IPS DF 6.9 (cell line): ENCODE measurements around the gene SERPINE3.

Source experiments
- DNase-seq: peaks from one replicate; pipeline ENCODE4 v3.0.0-alpha.2; 2013; ENCODE audit warnings: low read depth, low spot score
- H3K27ac ChIP-seq: one replicate; pipeline ENCODE4 v1.5.1; 2013; ENCODE audit warnings: low read length, control low read depth
- H3K27me3 ChIP-seq: 2 replicates; pipeline ENCODE4 v1.6.1; 2013; ENCODE audit warnings: mild to moderate bottlenecking, low read length; ENCODE audit not compliant: control insufficient read depth, insufficient read depth
- H3K36me3 ChIP-seq: 2 replicates; pipeline ENCODE4 v1.6.1; 2013; ENCODE audit warnings: low read length; ENCODE audit not compliant: control insufficient read depth, insufficient read depth
- H3K4me1 ChIP-seq: 2 replicates; pipeline ENCODE4 v1.6.1; 2013; ENCODE audit warnings: low read length; ENCODE audit not compliant: control insufficient read depth, insufficient read depth
- H3K4me3 ChIP-seq: 2 replicates; pipeline ENCODE4 v1.5.1; 2013; ENCODE audit warnings: mild to moderate bottlenecking, low read length
- H3K9me3 ChIP-seq: 2 replicates; pipeline ENCODE4 v1.6.1; 2013; ENCODE audit warnings: low read length, inconsistent platforms; ENCODE audit not compliant: control insufficient read depth, insufficient read depth
- WGBS: extraction: QIAGEN DNeasy Blood & Tissue Kit; methylation state at CpG from one replicate; pipeline ENCODE4 v1.1.7; 2013; ENCODE audit warnings: mixed read lengths, missing lambda C conversion rate; ENCODE audit not compliant: insufficient read length, insufficient coverage; 5-methylcytosine and 5-hydroxymethylcytosine counted together

The SERPINE3 gene

DNA sequence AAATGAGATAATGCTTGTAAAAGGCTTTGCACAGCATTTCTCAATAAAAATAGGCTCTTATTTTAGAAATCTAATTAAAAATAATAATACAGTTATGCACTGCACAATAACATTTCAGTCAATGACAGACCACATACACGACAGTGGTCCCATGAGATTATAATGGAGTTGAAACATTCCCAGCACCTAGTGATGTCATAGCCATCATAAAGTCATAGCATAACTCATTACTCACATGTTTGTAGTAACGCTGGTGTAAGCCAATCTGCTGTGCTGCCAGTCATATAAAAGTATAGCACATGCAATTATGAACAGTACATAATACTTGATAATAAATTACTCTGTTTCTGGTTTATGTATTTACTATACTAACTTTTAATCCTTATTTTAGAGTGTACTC, 12.7 kb upstream of the SERPINE3 start:
- WGBS = no CpG with 5 or more reads among the region's 2 CpGs
- Histone ChIP-seq H3K27me3 (no peaks in the 10 kb centered on the region), H3K27ac (no peak overlapping the region), H3K36me3 (no peaks in the 10 kb centered on the region), H3K9me3 (no peaks in the 10 kb centered on the region), H3K4me1 (0 out of 2 replicates have a peak, but pooled peaks cover 3% of the 10 kb centered on the region), H3K4me3 (no peak overlapping the region)
- no peak for DNase-seq

- Histone ChIP-seq H3K4me3 (no peak overlapping the region), H3K4me1 (0 out of 2 replicates have a peak, but pooled peaks cover 3% of the 10 kb centered on the region), H3K36me3 (no peaks in the 10 kb centered on the region), H3K27ac (no peak overlapping the region), H3K9me3 (no peaks in the 10 kb centered on the region), H3K27me3 (no peaks in the 10 kb centered on the region)
- no CpG with 5 or more reads among the region's 2 CpGs for WGBS
- no peak for DNase-seq
These were observed 11.5 kb upstream of the SERPINE3 start for GRCh38 chr13:51327961-51328360.

- H3K27me3 ChIP-seq = no peaks in the 10 kb centered on the region
- 0 out of 2 replicates have a peak, but pooled peaks cover 3% of the 10 kb centered on the region for H3K4me1 ChIP-seq
- H3K36me3 ChIP-seq = no peaks in the 10 kb centered on the region
- H3K9me3 ChIP-seq = no peaks in the 10 kb centered on the region
- no peak overlapping the region for H3K27ac ChIP-seq
- H3K4me3 ChIP-seq = no peak overlapping the region
- DNase-seq = peak; percentile 84
- no CpG with 5 or more reads among the region's 6 CpGs for WGBS
These were observed 11.0 kb upstream of the SERPINE3 start for GRCh38 chr13:51328488-51328887.

- no peak overlapping the region for H3K27ac ChIP-seq
- whole genome bisulfite sequencing = no CpG with 5 or more reads among the region's 3 CpGs
- no peak for DNase-seq
These were observed 9.9 kb upstream of the SERPINE3 start for GRCh38 chr13:51329606-51330005.

DNA sequence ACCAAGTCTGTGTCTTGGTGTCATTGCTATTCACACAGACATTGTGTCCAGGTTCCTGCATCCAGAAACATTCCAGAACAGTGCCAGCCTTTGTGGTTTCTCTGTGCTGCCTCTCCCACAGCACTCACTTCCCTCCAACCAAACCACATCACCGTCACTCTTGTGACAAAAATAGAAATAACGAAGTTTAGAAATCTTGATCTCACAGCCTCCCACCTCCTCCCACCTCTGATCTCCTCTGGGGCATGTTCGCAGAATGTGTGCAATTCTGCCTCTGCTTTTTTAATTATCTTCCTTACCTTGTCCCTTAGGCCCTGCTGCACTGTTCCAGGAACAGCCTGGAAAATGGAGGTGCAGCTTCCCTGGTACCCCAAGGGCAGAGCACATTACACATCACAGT, 8.7 kb upstream of the SERPINE3 start:
- Histone ChIP-seq H3K36me3 (no peaks in the 10 kb centered on the region), H3K4me3 (no peak overlapping the region), H3K9me3 (no peaks in the 10 kb centered on the region), H3K27ac (no peak overlapping the region), H3K4me1 (no peaks in the 10 kb centered on the region), H3K27me3 (no peaks in the 10 kb centered on the region)
- WGBS = no CpG with 5 or more reads among the region's 3 CpGs
- DNase-seq = no peak

More at GRCh38 chr13:51329606-51330005, 9.9 kb upstream of the SERPINE3 start:
- Histone ChIP-seq H3K36me3 (no peaks in the 10 kb centered on the region), H3K4me3 (no peak overlapping the region), H3K9me3 (no peaks in the 10 kb centered on the region), H3K4me1 (0 out of 2 replicates have a peak, but pooled peaks cover 3% of the 10 kb centered on the region), H3K27me3 (no peaks in the 10 kb centered on the region)

GRCh38 chr13:51331354-51331861, 8.1 kb upstream of the SERPINE3 start:
- no CpG with 5 or more reads among the region's 6 CpGs for WGBS
- no peak overlapping the region for H3K4me3 ChIP-seq
- H3K36me3 ChIP-seq = no peaks in the 10 kb centered on the region
- no peaks in the 10 kb centered on the region for H3K27me3 ChIP-seq
- no peak overlapping the region for H3K27ac ChIP-seq
- no peaks in the 10 kb centered on the region for H3K9me3 ChIP-seq
- no peak for DNase-seq
- H3K4me1 ChIP-seq = no peaks in the 10 kb centered on the region

DNA sequence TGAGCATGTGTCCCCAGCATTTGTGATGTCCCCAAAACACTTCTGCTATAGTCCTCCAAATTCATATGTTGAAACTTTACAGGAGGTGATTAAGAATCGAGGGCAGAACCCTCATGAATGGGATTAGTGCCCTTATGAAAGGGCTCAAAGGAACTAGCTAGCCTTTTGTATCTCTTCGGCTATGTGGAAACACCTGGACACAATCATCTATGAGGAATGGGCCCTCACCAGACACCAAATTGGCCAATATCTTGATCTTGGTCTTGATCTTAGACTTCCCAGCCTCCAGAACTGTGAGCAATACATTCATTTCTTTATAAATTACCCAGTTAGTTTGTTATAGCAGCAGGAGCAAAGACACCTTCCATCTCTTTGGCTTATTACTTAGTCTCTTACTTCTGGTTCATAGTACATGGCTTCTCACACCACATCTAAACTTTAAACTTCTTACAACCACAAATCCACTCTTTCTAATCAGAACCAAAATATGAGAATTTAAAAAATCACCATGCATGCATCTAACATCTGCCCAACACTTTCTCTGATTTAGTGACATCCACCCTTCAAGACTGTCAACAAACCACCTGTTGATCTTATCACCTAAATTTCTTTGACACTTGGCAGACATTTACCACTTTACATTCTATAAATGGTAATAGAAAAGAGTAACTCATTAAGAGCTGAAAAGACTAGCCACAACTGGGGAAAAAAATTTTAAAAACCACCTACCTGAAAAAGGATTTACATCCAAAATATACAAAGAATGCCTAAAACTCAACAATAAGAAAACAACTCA, 6.7 kb upstream of the SERPINE3 start:
- Histone ChIP-seq H3K27me3 (no peaks in the 10 kb centered on the region), H3K36me3 (no peaks in the 10 kb centered on the region), H3K9me3 (no peaks in the 10 kb centered on the region), H3K4me1 (no peaks in the 10 kb centered on the region), H3K4me3 (no peak overlapping the region), H3K27ac (no peak overlapping the region)
- no CpG with 5 or more reads among the region's 2 CpGs for WGBS
- DNase-seq = no peak

DNA sequence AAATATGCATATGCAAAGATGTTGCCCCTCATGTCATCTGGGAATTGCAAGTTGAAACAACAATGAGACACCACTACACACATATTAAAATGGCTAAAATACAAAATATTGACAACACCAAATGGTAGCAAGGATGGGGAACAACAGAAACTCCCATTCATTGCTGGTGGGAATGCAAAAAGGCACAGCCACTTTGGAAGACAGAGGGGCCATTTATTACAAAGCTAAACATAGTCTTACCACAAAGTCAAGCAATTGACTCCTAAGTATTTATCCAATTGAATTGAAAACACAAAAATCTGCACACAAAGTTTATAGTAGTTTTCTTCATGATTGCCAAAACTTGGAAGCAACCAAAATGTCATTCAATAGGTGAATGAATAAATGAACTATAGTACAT, 6.1 kb upstream of the SERPINE3 start:
- Histone ChIP-seq H3K27ac (no peak overlapping the region), H3K9me3 (no peaks in the 10 kb centered on the region), H3K27me3 (no peaks in the 10 kb centered on the region), H3K4me1 (no peaks in the 10 kb centered on the region), H3K36me3 (no peaks in the 10 kb centered on the region), H3K4me3 (no peak overlapping the region)
- DNase-seq = no peak

- Histone ChIP-seq H3K4me3 (no peak overlapping the region), H3K36me3 (no peaks in the 10 kb centered on the region), H3K9me3 (no peaks in the 10 kb centered on the region), H3K27me3 (no peaks in the 10 kb centered on the region), H3K27ac (no peak overlapping the region), H3K4me1 (no peaks in the 10 kb centered on the region)
- DNase-seq = no peak
These were observed 5.7 kb upstream of the SERPINE3 start for GRCh38 chr13:51333826-51334225.

DNA sequence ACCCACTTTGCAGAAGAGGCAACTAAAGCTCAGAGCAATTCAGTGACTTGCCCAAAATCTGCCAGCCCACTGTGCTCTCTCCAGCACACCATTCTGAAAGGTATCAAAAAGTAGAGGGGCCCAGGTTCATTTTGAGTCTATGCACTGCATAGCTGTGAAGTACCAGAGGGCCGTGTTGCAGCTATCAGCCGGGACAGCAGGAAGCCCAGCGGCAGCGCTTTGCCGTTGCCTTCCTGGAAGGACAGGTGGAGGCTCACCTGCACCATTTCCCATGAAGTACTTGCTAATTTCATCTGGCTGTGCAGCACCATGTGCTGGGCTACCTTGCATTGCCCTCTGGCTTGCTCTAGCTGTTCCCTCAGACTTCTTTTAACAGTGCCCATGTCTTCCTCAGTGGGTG, 2.7 kb upstream of the SERPINE3 start:
- Histone ChIP-seq H3K27me3 (no peaks in the 10 kb centered on the region), H3K36me3 (no peaks in the 10 kb centered on the region), H3K4me1 (peaks cover 1% of the 10 kb centered on the region; the same call in 1 of the 2 replicates), H3K9me3 (no peaks in the 10 kb centered on the region), H3K4me3 (no peak overlapping the region), H3K27ac (no peak overlapping the region)
- no peak for DNase-seq
- no CpG with 5 or more reads among the region's 5 CpGs for WGBS
